ENCODE results near the gene APBA1.

DNA sequence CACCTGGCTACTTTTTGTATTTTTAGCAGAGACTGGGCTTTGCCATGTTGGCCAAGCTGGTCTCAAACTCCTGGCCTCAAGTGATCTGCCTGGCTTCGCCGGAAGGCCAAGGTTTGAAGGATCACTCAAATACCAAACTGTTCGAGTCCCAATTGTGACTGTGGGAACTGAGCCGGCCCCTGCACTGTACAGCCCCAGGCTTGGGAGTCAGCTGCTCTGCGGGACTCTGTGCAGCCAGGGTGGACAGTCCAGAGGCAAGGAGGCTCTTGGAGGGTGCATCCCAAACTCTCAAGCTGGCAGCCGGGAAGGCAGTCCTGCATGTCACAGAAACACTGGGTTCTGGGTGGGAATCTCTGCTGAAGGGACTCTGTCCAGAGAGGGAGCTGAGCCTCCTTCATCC lies 238.2 kb downstream of the APBA1 start:
- no peak for TF ChIP-seq POLR2A (IDR thresholded peaks at IDR 0.05)
- TF ChIP-seq CTCF (IDR thresholded peaks at IDR 0.05): no peak
